Fibroblast of skin of back (primary cell): Measurements from ENCODE around the gene CALHM6.
"Not testable (repeated sequence)": the region's sequence is repeated elsewhere in the genome, so short reads cannot be mapped to it uniquely, and the experiment has no call there.

Experiments
- DNase-seq: peaks from one replicate; pipeline ENCODE4 v3.0.0-alpha.2; 2013

CALHM6 gene

DNA sequence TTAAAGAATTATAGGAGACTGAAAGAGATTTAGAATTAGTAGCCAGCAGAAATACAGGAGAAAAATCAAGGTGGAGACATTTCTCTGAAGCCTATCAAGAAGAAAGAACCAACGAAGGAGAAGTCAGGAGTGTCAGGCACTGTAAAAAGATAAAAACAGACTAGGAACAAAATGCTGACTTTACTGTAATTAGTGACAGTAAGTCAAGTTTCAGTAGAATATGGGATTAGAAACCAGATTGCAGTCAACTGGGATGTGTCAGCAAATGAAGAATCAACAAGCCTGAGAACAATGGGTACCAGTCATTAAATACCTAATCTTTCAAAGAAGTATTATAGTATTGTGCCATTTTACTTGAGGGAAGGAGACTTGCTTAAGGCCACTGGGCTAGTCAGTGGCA lies 21.6 kb downstream of the CALHM6 start:
- DNase-seq, result no peak

DNA sequence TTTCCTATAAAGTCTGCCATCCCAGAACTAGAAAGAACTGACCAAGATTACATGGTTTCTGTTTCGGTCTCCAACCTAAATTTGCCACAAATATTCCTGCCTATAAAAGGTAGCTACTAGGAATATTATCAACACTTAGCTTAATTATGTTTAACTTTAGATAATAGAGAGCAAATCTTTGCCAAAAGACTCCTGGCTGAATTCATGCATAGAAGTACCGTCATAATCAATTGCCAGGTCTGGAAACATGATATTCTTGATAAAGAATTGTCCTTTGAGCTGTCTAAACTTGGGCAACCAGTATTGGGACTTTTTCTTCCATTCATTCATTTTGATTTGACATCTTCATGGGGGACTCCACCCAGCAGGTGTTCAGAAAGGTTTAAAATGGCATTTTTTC lies 22.4 kb downstream of the CALHM6 start:
- no peak for DNase-seq

DNA sequence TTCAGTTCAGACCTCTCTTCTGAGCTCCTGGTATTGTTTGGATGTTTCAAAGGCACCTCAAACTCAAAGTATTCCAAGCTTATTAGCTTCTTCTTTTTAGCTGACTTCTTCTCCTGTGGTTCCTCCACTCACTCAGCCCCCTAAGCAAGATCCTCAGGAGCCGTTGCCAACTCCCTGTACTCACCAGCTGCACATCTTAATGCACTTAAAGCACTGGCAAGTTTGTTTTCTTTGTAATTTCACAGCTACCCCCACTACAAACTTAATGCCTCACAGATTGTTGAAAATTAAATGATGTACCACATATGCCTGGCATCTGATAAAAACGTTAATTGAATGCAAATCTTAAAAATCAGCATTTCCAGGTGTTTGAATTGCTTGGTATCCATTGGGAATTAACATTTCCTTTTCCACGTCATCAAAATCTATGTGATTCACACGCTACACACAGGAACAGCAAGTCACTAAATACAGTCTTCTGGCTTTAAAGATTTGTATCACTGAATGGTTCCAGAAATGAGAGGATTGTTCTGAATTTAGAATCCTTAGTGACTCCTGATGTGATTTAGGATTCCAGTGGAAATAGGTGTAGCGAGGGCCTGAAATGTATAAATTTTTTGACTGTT lies 24.5 kb downstream of the CALHM6 start:
- DNase-seq, result peak; percentile 8

DNA sequence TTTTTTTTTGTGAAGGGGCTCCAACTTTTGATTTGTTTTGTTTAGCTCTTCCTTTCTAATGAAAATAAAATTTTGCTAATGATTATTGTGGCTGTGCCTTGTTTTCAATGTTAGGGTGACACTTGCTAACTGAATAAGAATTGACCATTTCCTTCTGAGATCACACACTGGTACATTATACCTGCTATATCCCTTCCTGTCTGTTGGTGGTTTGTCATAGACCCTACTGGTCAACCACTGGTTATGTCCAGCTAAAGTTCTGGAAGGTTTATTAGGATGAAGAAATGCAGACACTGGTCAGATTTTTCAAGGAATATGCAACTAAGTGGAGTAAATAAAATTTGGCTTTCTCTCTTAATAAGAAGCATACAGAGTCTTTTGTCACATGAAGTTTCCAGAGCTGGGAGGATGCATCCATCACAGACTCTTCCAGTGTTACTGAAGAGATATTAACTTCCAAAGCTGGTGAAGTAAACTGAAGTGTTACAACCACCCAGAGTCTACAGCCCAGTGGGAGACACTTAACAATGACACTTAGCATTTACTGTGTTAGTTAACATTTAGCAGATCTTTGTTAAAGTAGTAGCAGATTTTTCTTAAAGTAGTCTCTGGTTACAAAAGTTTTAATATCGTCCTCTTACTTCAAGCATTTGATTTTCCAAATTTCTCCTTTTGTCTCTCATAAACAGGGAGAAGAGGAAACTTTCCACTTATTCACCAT lies 30.6 kb downstream of the CALHM6 start:
- DNase-seq, result no peak

DNA sequence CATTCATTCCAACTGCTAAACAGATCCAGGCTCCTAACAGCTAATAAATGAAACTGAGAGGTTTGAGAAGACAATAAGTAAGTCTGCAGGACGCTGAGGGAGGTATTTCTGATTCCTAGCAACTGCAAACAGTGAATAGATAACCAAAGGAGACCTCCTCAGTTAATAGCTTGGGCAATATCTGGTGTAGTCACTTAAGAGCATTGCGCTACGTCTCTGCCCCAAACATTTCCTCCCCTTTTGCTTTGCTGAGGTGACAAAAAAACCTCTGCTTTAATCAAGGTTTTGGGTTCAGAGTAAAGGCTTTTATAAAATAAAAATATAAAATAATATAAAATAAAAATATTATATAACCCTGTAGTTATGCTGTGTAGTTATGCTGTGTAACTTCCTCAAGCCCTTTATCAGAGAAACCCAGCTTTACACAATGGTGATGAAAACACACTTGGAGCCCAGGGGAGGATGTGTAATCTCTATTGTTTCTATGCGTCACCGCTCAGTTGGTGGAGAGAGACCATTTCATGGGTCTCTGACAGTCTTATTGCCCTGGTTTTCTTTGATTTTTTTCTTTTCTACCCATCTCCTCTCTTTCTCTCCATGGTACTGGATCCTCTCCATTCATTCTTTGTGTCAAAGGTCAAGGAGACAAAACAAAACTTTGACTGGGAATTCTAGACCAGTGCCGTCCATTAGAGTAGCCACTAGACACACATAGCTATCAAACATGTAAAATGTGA lies 31.3 kb downstream of the CALHM6 start:
- DNase-seq, result peak; percentile 22

DNA sequence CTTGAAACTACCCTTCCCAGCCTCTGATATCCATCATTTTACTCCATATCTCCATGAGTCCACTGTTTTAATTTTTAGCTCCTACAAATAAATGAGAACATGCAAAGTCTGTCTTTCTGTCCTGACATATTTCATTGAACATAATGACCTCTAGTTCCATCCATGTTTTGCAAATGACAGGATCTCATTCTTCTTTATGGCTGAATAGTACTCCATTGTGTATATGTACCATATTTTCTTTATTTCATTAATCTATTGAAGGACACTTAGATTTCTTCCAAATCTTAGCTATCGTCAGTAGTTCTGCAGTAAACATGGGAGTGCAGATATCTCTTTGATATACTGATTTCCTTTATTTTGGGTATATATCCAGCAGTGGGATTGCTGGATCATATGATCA lies 34.0 kb downstream of the CALHM6 start:
- DNase-seq, result not testable (repeated sequence)

DNA sequence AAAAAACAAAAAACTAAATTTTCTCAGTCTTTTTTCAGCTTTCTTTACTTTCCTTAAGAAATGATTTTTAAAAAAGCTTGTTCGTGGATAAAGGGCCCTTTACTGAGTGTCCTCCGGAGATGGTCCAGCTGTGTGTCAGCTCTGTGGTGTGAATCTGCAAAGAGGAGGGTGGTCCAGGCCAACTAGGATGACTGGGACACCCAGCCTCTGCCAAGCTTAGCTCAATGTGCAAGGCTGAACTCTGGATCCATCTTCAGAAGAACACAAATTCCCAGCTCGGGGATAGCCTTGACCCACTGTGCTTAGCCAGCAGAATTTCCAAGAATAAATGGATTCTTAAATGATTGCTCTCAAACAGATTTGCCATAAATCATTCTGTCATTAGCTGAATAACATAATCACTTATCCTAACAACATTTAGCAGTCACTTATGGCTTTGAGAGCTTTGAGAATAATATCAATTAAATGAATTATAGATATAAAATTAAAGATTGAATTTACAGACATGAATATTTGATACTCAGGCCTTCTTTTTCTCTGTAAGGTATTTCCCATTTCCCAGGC lies 36.0 kb downstream of the CALHM6 start:
- DNase-seq, result no peak

DNA sequence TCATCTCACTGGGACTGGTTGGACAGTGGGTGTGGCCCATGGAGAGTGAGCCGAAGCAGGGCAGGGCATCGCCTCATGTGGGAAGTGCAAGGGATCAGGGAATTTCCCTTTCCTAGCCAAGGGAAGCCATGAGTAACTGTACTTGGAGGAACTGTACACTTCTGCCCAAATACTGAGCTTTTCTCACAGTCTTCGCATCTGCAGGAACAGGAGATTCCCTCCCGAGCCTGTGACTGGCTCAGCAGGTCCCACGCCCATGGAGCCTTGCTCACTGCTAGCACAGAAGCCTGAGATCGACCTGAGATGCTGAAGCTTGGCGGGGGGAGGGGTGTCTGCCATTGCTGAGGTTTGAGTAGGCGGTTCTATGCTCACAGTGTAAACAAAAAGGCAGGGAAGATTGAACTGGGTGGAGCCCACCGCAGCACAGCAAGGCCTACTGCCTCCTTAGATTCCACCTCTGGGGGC lies 39.8 kb downstream of the CALHM6 start:
- no peak for DNase-seq

DNA sequence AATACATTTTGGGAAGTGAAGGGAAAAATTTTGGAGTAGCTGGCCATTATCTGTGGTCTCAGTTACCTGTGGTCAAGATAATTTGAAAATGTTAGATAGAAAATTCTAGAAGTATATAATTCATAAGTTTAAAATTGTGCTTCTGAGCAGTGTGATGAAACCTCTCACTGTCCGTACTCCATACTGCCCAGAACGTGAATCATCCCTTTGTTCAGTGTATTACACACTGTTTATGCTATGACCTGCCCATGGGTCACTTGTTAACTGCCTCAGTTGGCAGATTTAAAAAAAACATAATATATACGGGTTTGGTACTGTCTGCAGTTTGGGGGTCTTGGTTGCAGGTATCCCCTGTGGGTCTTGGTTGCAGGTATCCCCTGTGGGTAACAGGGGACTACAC lies 46.1 kb downstream of the CALHM6 start:
- DNase-seq, result no peak

DNA sequence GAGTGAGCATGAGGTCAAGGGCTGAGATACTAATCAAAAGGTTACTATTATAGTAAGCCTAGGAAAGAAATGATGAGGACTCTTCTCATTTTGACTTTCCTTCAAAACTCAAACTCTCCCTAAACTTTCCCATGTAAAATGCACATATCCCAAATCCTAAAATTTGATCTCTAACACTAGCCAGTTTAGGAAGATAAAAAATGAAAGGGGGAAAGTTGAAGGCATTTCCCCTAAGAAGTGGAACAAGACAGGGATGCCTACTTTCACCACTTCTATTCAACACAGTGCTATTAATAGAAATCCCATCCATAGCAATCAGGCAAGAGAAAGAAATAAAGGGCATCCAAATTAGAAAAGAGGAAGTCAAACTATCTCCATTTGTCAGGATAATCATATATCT lies 47.4 kb downstream of the CALHM6 start:
- no peak for DNase-seq

DNA sequence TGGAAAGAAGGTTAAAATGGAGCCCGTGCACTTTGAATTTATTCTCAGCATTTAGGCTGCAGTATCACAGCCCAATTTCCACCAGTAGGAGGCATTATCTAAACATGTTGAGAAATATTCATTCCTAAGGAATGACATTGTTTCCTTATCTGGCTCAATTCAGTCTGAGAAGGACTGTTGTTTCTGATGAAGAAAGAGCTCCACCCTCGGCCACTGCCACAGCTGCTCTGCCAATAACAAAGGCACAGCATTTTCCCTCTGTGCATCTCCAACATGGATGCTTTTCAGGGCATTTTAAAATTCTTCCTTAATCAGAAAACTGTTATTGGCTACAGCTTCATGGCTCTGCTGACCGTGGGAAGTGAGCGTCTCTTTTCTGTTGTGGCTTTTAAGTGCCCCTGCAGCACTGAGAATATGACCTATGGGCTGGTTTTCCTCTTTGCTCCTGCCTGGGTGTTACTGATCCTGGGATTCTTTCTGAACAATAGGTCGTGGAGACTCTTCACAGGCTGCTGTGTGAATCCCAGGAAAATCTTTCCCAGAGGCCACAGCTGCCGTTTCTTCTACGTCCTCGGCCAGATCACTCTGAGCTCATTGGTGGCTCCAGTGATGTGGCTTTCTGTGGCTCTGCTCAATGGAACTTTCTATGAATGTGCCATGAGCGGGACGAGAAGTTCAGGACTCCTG lies 50.4 kb downstream of the CALHM6 start, which contains the start of gene CALHM5:
TSS of gene CALHM5 (plus strand) at position 216 of the 687 bp plus-strand sequence. CDS start at position 274, 58 bp downstream.
- DNase-seq, result peak; percentile 92

DNA sequence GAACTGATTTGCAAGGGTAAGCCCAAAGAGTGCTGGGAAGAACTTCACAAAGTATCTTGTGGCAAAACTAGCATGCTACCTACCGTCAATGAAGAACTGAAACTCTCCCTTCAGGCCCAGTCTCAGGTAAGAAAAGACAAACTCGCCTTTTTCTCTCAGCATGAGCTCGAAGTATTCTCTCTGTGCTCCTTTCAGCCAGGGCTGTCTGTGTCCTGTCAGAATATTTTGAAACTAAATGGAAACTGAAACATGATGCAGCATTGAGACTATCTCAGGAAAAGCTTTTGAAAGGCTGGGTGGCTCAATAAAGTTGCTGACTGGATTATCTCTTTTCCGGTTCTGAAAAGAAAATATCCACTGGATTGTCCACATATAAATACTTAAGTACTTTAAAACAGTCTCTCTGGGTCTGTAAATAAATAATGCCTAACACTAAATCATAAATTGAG lies 51.0 kb downstream of the CALHM6 start:
- no peak for DNase-seq

DNA sequence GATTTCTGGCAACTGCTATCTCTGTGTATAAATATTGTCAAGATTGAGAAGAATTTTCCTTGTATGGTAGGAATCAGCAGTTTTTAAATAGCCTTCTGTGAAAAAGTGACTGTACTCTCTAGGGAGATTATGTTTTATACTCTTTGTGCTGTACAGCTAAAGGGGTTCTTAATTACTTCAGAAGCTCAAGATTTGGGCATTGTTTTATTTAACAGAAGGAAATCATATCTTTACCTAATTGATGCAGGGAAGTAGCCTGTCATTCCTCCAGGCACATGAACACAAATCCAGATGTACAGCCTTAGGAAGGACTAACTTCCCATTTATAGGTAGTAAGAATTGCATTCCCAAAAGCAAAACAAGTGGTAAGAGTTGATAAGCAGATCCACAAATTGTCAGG lies 51.6 kb downstream of the CALHM6 start:
- DNase-seq, result no peak
